ENCODE data around the gene AACS. TPM values are rescaled to one million over a fixed set of nuclear protein-coding genes. Genes with fewer than 3 reads are reported as not detected.
"Not testable (repeated sequence)": the region's sequence is repeated elsewhere in the genome, so short reads cannot be mapped to it uniquely, and the experiment has no call there.

AACS gene
- total RNA-seq, 2 experiments from 2014 or later: 16.0 to 17.0 TPM

DNA sequence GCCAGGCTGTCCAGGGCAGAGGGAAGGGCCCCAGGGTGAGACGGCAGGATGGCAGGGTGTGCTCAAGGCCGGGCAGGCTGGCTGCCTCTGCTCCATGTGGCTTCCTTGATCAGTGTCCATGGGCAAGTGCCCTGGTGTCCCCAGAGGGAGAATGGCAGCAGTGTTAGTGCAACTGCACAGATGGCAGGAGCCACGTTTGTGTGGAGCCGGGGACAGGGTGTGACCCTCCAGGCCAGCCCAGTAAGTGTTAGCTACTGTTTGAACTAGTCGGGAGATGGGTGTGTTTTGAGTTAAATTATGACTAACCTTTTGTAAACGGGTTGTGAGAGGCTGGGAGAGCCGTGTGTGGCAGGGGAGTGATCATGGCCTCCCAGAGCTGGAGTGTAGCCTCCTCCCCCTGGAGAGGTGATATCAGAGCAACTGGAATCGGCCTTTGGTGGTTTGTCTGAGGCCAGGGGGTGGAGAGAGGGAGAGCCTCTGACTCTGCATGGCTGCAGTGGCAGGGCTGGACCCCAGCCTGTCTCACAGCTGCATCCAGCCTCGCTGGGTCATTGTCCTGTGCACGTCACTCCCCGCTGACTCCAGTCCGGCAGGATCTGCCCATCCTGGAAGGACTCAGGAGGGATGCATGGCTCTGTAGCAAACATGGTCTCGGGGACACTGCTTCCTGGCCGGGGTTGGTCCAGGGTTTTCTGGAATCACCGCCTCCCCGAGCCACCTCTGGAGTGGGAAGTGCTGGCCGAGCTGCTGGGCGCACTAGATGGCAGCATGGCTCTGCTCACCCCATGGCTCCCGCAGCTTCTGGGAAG, 27.8 kb downstream of the AACS start:
- no peak overlapping the region for H3K4me3 Mint-ChIP-seq
- H3K27ac Mint-ChIP-seq: no peak overlapping the region
- peaks cover 3% of the 10 kb centered on the region for H3K4me1 Mint-ChIP-seq
- no peaks in the 10 kb centered on the region for H3K9me3 Mint-ChIP-seq
- no peaks in the 10 kb centered on the region for H3K27me3 Mint-ChIP-seq
- no peak for DNase-seq
- no peaks in the 10 kb centered on the region for H3K36me3 Mint-ChIP-seq

DNA sequence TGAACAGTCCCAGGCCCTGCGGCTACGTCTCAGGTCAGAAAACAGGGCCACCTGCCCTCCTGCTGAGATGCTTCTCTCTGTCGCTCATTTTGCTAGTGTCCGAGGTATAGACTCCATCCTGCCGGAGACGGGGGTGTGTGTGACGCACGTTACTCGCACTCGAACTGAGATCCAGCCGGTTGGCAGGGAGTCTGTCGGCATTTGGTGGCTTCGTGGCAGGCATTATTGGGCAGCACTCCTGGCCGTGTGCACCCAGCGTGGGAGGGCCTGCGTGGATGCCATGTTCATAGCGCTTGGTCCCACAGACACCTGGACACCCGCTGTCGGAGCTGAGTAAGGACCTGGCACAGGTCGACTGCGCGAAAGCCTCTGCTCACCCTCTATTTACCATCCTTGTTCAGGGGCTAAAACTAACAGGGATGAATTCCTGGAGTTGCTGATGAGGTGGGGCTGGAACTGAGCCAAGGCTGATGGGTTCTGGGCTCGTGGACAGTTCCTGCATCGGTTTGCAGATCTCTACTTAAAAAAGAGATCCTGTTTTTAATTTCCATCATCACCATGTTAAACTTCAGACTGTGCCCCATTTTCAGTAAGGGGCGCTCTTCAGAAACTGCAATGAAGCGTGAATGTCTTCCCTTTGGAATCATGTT, 28.6 kb downstream of the AACS start:
- Mint-ChIP-seq H3K4me1 (peaks cover 7% of the 10 kb centered on the region), H3K27me3 (no peaks in the 10 kb centered on the region), H3K9me3 (no peaks in the 10 kb centered on the region), H3K27ac (no peak overlapping the region), H3K4me3 (no peak overlapping the region), H3K36me3 (no peaks in the 10 kb centered on the region)
- DNase-seq: no peak

GRCh38 chr12:125096894-125097293, 31.7 kb downstream of the AACS start:
- no peak for DNase-seq
- H3K9me3 Mint-ChIP-seq: no peaks in the 10 kb centered on the region
- peaks cover 12% of the 10 kb centered on the region for H3K4me1 Mint-ChIP-seq
- H3K27me3 Mint-ChIP-seq: no peaks in the 10 kb centered on the region
- H3K4me3 Mint-ChIP-seq: no peak overlapping the region
- H3K36me3 Mint-ChIP-seq: no peaks in the 10 kb centered on the region
- no peak overlapping the region for H3K27ac Mint-ChIP-seq

GRCh38 chr12:125097427-125097826, 32.2 kb downstream of the AACS start:
- no peak overlapping the region for H3K4me3 Mint-ChIP-seq
- no peaks in the 10 kb centered on the region for H3K9me3 Mint-ChIP-seq
- peaks cover 12% of the 10 kb centered on the region for H3K4me1 Mint-ChIP-seq
- H3K27me3 Mint-ChIP-seq: no peaks in the 10 kb centered on the region
- no peaks in the 10 kb centered on the region for H3K36me3 Mint-ChIP-seq
- no peak for DNase-seq
- no peak overlapping the region for H3K27ac Mint-ChIP-seq

GRCh38 chr12:125098676-125099408, 33.6 kb downstream of the AACS start:
- Mint-ChIP-seq H3K27me3 (no peaks in the 10 kb centered on the region), H3K4me1 (peaks cover 12% of the 10 kb centered on the region), H3K36me3 (peaks cover 7% of the 10 kb centered on the region), H3K27ac (no peak overlapping the region), H3K4me3 (no peak overlapping the region), H3K9me3 (no peaks in the 10 kb centered on the region)
- no peak for DNase-seq

- Mint-ChIP-seq H3K27ac (no peak overlapping the region), H3K9me3 (no peaks in the 10 kb centered on the region), H3K27me3 (no peaks in the 10 kb centered on the region), H3K4me1 (peaks cover 12% of the 10 kb centered on the region), H3K4me3 (no peak overlapping the region), H3K36me3 (peaks cover 9% of the 10 kb centered on the region)
- DNase-seq: no peak
Observed at GRCh38 chr12:125099409-125099782, 34.2 kb downstream of the AACS start.

- Mint-ChIP-seq H3K4me3 (no peak overlapping the region), H3K9me3 (no peaks in the 10 kb centered on the region), H3K4me1 (peaks cover 12% of the 10 kb centered on the region), H3K36me3 (peaks cover 9% of the 10 kb centered on the region), H3K27me3 (no peaks in the 10 kb centered on the region), H3K27ac (no peak overlapping the region)
- DNase-seq: no peak
Observed at GRCh38 chr12:125100551-125101434, 35.6 kb downstream of the AACS start.

DNA sequence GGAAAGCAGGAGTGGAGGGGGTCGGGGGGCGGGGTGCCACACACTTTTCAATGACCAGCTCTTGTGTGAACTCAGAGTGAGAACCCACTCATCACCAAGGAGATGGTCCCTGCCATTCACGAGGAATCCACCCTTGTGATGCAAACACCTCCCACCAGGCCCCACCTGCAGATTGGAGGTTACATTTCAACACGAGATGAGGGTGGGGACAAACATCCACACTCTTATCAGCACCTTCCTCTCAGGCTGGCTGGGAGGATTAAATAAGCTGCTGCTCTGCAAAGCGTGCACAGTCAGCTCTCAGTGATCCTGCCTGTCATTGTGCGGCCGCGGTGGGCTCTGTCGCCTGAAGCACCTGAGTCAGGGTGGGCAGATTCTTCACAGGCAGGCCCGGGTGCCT, 39.7 kb downstream of the AACS start:
- no peak overlapping the region for H3K4me3 Mint-ChIP-seq

DNA sequence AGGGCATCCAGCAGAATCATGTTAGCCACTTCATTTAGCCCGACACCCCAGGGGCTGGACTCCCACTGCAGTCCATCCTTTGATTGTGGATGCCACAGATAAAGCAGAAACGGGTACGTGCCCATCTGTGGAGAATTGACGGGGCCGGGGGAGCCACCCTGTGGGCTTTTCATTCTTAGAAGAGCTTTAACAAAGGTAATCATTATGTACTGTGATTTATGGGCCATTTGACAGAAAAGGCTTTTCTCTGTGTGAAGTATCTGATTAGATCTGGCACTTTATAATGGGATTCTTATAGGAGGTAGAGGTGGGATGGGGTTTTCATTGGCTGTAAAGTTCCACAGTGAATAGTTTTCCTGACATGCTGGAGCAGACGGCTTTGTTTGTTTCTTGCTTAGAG, 40.4 kb downstream of the AACS start:
- Mint-ChIP-seq H3K9me3 (no peaks in the 10 kb centered on the region), H3K27me3 (no peaks in the 10 kb centered on the region), H3K36me3 (peaks cover 13% of the 10 kb centered on the region), H3K4me3 (no peak overlapping the region), H3K4me1 (no peaks in the 10 kb centered on the region), H3K27ac (no peak overlapping the region)
- DNase-seq: no peak

More for the DNA sequence above, 39.7 kb downstream of the AACS start:
- Mint-ChIP-seq H3K36me3 (peaks cover 12% of the 10 kb centered on the region), H3K9me3 (no peaks in the 10 kb centered on the region), H3K27me3 (no peaks in the 10 kb centered on the region), H3K4me1 (no peaks in the 10 kb centered on the region), H3K27ac (no peak overlapping the region)
- no peak for DNase-seq

DNA sequence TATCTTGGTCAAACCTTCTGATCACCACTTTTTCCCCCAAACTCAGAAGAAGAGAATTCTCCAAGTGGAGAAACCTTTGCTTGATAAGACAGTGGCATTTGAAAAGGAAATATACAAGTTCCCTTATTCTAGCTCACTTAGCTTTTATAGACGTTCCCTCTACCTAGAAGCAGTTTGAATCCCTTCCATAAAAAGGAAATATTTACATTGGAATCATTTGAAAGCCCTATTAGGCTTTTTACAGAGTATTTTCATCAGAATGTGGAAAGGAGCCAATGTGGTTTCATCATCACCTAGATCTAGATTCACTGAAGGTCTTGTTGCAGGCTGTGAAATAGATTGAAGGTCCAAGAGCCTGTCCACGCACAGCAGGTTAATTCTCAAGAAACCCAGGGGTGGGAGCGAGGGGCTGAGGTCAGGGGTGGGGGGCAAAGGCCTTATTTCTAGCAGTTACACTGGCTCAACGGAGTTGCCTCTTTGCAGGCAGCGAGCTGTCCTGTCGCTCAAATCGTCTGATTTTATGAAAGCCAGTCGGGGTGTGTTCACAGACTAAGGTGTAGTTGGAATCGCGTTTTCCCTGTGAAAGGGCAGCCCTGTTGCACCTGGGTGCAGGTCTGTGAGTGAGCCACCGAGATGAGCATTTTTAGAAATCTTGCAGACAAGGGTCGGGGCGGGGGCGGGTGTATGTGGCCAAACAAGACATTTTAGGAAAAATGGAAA, 45.6 kb downstream of the AACS start:
- Mint-ChIP-seq H3K4me1 (no peaks in the 10 kb centered on the region), H3K9me3 (no peaks in the 10 kb centered on the region), H3K27me3 (no peaks in the 10 kb centered on the region), H3K27ac (no peak overlapping the region), H3K4me3 (no peak overlapping the region), H3K36me3 (peaks cover 16% of the 10 kb centered on the region)
- DNase-seq: no peak

DNA sequence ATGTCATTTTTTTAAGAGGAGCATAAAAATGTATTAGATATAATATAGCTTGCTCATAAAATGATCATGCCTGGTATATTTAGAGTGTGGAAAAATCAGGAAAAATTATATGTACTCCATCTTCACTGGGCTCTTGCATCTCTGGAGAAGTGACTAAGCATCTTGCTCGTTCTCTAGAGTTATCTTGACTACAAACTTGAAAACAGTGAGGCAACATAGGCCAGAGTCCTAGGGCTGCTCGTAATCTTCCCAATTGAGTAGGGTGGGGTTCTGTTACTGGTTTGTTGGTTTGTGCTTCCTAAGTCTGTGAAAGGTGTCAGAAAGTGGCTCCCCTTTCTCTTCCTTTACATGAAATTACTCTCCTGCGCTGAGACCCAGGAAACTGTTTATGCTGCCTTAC, 46.2 kb downstream of the AACS start:
- no peak overlapping the region for H3K27ac Mint-ChIP-seq
- H3K4me3 Mint-ChIP-seq: no peak overlapping the region
- H3K4me1 Mint-ChIP-seq: no peaks in the 10 kb centered on the region
- peaks cover 16% of the 10 kb centered on the region for H3K36me3 Mint-ChIP-seq
- no peaks in the 10 kb centered on the region for H3K27me3 Mint-ChIP-seq
- DNase-seq: no peak
- H3K9me3 Mint-ChIP-seq: no peaks in the 10 kb centered on the region

GRCh38 chr12:125112614-125113013, 47.4 kb downstream of the AACS start:
- H3K27ac Mint-ChIP-seq, H3K27me3 Mint-ChIP-seq, H3K4me1 Mint-ChIP-seq, H3K9me3 Mint-ChIP-seq, H3K4me3 Mint-ChIP-seq, DNase-seq: not testable (repeated sequence)
- peaks cover 16% of the 10 kb centered on the region for H3K36me3 Mint-ChIP-seq

- no peaks in the 10 kb centered on the region for H3K9me3 Mint-ChIP-seq
Observed at GRCh38 chr12:125113263-125113662, 48.0 kb downstream of the AACS start.

DNA sequence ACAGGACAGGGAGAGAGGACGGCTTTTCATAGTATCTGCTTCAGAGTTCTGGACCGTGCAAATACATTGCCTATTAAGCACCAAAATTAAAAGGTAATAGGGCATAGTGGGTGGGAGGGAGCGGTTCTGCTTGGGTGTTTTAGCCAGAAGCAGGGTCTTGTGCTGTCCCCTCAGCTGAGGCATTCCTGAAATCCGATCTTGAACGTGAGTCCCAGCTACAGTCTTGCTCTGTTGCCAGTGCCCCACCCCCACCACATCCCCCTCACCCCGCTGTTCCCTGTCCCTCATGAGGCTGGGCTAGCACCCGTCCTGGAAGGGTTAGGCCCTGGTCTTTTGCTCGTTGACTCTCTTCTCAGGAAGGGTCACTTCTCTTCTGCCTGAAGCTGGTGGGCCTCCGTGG, 48.6 kb downstream of the AACS start:
- Mint-ChIP-seq H3K27me3 (no peaks in the 10 kb centered on the region), H3K27ac (no peak overlapping the region), H3K4me3 (no peak overlapping the region), H3K9me3 (no peaks in the 10 kb centered on the region), H3K36me3 (peaks cover 16% of the 10 kb centered on the region), H3K4me1 (no peaks in the 10 kb centered on the region)
- DNase-seq: no peak

More at GRCh38 chr12:125113263-125113662, 48.0 kb downstream of the AACS start:
- Mint-ChIP-seq H3K36me3 (peaks cover 16% of the 10 kb centered on the region), H3K4me1 (no peaks in the 10 kb centered on the region), H3K27me3 (no peaks in the 10 kb centered on the region), H3K27ac (no peak overlapping the region), H3K4me3 (no peak overlapping the region)
- no peak for DNase-seq

Measured in activated naive CD8-positive, alpha-beta T cell treated with anti-CD3 and anti-CD28 coated beads for 36 hours (primary cell).